HG03064 (cell line): Measurements from ENCODE around the gene FAM53B.

Experiments
- ATAC-seq: cut with Tn5 transposase; IDR thresholded peaks from one replicate; pipeline ENCODE4 v1.9.1; 2021; ENCODE audit warnings: low read depth; ENCODE audit not compliant: unreplicated experiment

FAM53B gene

GRCh38 chr10:124681626-124682552 is 62.3 kb downstream of the FAM53B start:
- no peak for ATAC-seq

- no peak for ATAC-seq
Measured at GRCh38 chr10:124681091-124681490, 63.1 kb downstream of the FAM53B start.

- no peak for ATAC-seq
Measured at GRCh38 chr10:124680675-124681074, 63.5 kb downstream of the FAM53B start.

GRCh38 chr10:124679401-124679800 is 64.8 kb downstream of the FAM53B start:
- no peak for ATAC-seq

GRCh38 chr10:124678557-124679240 is 65.5 kb downstream of the FAM53B start:
- no peak for ATAC-seq

GRCh38 chr10:124677749-124678556 is 66.2 kb downstream of the FAM53B start:
- ATAC-seq, result no peak

- ATAC-seq, result no peak
Measured at GRCh38 chr10:124677293-124677699, 66.9 kb downstream of the FAM53B start.

GRCh38 chr10:124676416-124677062 is 67.6 kb downstream of the FAM53B start:
- no peak for ATAC-seq

- no peak for ATAC-seq
Measured at GRCh38 chr10:124675824-124676223, 68.4 kb downstream of the FAM53B start.

- no peak for ATAC-seq
Measured at GRCh38 chr10:124675261-124675660, 68.9 kb downstream of the FAM53B start.

- no peak for ATAC-seq
Measured at GRCh38 chr10:124674768-124675222, 69.4 kb downstream of the FAM53B start.

- ATAC-seq, result no peak
Measured at GRCh38 chr10:124672181-124672638, 72.0 kb downstream of the FAM53B start.

- no peak for ATAC-seq
Measured at GRCh38 chr10:124671486-124672075, 72.6 kb downstream of the FAM53B start.

GRCh38 chr10:124670849-124671248 is 73.3 kb downstream of the FAM53B start:
- ATAC-seq, result no peak

- ATAC-seq, result no peak
Measured at GRCh38 chr10:124669824-124670654, 74.1 kb downstream of the FAM53B start.

- ATAC-seq, result no peak
Measured at GRCh38 chr10:124669141-124669823, 74.9 kb downstream of the FAM53B start.

- ATAC-seq, result no peak
Measured at GRCh38 chr10:124668517-124669051, 75.6 kb downstream of the FAM53B start.
